GM12875 (cell line): ENCODE results near the gene LHX2.

ENCODE experiments used
- H3K4me3 ChIP-seq: one replicate; pipeline ENCODE4 v1.5.1; 2011; ENCODE audit warnings: low read depth, low read length, control low read depth
- TF ChIP-seq, protein P1 (sequence below): IDR thresholded peaks from 2 replicates; pipeline ENCODE4 v1.5.1; 2011; ENCODE audit warnings: low read depth, mild to moderate bottlenecking, control low read depth, inconsistent platforms, low read length, moderate library complexity, borderline replicate concordance; ENCODE audit not compliant: insufficient read depth

LHX2 gene

DNA sequence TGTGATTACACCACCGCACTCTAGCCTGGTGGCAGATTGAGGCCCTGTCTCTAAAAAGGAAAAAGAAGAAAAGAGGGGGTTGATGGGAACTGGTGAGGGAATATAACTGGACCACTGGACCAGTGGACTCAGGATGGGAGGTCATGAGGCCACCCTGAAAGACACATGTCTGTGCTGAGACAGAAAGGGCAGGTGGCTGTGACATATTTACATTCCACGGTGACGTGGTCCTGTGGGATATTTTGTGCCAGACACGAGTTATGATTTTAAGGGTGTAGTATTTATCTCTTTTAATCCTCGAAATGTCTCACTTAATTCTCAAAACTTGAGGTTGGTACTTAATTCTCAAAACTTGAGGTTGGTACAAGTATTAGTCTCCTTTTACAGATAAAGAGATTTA is 32.9 kb downstream of the LHX2 start:
- H3K4me3 ChIP-seq = no peak overlapping the region
- TF ChIP-seq, protein P1, sequence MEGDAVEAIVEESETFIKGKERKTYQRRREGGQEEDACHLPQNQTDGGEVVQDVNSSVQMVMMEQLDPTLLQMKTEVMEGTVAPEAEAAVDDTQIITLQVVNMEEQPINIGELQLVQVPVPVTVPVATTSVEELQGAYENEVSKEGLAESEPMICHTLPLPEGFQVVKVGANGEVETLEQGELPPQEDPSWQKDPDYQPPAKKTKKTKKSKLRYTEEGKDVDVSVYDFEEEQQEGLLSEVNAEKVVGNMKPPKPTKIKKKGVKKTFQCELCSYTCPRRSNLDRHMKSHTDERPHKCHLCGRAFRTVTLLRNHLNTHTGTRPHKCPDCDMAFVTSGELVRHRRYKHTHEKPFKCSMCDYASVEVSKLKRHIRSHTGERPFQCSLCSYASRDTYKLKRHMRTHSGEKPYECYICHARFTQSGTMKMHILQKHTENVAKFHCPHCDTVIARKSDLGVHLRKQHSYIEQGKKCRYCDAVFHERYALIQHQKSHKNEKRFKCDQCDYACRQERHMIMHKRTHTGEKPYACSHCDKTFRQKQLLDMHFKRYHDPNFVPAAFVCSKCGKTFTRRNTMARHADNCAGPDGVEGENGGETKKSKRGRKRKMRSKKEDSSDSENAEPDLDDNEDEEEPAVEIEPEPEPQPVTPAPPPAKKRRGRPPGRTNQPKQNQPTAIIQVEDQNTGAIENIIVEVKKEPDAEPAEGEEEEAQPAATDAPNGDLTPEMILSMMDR = no peak

DNA sequence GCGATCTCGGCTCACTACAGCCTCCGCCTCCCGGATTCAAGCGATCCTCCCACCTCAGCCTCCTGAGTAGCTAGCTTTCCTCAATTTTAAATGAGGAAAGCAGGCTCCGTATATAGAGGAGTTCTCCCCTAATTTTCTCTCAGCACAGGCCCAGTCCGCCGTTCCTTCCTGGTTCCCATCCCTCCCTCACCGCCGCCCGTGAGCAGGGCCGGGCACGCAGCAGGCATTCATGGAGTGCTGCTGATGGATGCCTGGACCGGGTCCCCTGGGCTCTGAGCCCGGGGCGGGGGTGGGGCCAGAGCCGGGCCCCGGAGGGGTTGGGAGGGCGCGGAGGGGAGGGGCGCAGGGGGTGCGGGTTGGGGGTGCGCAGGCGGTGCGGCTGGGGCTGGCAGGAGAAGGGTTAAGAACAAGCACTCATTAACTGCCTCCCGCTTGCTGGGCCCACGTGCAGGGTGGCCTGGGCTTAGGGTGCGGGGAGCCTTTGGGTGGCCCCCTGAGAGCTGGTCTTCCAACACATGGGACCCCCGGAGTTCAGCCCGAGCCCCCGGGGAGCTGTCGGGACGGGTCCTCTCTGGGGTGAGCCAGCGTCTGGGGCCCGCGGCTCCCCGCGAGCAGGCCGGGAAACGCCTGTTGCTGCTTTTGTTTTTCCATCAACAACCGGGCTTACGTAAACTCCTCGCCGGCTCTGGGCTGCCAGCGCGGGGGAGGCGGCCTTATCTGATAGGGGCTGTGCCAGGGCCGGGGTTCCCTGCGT is 33.7 kb downstream of the LHX2 start:
- TF ChIP-seq, protein P1 = no peak
- H3K4me3 ChIP-seq = no peak overlapping the region

DNA sequence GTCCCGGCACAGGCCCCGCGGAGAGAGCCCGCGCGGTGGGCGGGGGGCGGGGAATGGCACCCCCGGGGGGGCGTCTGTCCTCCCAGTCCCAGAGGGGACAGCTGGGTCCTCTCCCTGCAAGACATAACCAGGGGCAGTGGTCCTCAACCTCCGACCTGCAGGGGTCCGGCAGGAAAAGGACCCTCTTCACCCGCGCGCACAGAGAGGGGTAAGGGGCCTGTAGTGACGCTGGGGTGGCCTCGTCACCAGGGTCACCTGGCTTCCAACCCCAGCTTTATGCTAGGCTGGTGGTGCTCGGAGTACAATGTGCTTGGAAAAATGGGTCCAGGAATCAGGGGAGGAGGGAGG is 34.2 kb downstream of the LHX2 start:
- TF ChIP-seq, protein P1 = no peak
- no peak overlapping the region for H3K4me3 ChIP-seq

DNA sequence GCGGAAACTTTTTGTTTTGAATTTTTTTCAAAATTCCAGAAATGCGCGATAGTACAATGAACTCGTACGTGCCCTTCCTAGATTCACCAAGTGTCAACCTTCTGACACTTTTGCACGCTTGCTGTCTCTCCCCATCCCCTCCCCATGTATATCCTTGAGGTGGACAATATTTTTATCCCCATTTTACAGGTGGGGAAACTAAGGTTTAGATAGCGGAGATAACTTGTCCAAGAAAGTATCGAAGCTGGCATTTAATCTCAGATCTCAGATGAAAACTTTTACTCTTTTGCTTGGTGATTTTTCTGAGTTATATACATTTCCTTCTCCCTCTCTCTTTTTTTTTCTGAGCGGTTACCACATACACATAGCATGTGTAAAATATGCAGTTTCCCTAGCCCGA is 34.6 kb downstream of the LHX2 start:
- TF ChIP-seq, protein P1 = no peak
- no peak overlapping the region for H3K4me3 ChIP-seq

DNA sequence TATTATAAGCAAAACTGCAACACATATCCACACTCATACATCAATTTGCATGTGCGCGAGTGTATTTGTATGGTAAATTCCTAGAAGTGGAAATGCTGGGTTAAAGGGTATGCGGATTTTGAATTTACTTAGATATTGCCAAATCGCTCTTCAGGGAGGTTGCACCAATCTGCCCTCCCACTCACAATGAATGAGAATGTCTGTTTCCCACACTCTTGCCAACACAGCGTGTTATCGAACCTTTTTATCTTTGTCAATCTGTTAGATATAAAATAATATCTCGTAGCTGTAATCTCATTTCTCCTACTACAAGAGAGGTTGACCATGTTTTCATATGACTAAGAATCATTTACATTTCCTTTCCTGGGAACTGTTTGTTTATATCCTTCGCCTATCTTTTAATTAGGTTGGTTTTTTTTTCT is 35.7 kb downstream of the LHX2 start:
- TF ChIP-seq, protein P1 = no peak
- H3K4me3 ChIP-seq = no peak overlapping the region

DNA sequence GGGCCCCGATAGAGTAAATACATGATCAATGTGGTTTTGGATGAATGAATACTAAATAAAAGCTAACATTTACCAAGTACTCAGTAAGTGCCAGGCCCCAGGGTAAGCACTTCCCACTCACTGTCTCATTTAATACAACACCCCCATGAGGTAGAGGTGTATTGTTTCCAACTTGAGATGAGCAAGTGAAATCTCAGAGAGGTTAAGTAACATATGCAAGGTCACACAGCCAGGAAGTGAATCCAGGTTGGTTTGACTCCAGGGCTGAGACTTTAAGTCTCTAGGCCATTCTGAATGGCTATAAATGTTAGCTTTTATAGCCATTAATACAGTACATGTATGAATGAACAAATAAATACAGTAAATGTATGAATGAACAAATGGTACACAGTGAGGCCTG is 39.4 kb downstream of the LHX2 start:
- TF ChIP-seq, protein P1 = no peak
- H3K4me3 ChIP-seq = no peak overlapping the region

DNA sequence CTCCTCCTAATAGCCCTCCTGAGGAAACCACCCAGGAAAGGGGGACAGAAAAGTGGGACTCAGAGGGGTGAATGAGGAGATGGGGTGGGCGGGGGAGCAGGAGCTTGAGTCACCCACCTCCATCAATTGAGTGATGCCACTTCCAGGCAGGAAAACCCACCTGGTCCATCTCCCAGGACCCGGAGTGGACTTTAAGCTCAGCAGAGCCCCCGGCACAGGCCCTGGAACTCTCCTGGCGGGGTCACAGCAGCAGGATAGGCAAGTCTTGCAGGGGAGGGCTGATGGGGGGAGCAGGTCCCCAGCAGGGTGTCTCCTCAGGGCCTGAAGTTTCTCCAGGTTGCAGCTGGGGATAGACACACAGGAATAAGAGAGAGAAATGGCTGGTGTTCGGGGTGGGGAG is 40.8 kb downstream of the LHX2 start:
- TF ChIP-seq, protein P1 = no peak
- no peak overlapping the region for H3K4me3 ChIP-seq
